ENCODE measurements around the gene SKAP2.

SKAP2 gene

DNA sequence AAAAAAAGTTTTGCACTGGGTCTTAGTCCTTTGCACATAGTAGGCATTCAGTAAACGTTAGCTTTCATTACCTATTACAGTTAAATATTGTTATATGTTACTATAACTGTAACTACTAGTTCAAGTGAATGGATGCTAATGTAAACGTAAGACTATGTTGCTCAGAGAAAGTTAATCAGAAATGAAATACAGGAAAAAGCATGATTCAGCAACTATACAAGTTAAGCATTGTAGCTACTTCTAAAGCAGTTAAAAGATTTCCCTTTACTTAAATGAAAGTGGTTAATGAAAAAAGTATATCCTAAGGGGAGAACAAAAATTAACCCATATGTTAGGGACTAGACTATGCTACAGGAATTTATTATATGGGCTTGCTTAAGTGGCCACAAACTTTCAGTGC is 121.2 kb downstream of the SKAP2 start:
- DNase-seq = no peak

DNA sequence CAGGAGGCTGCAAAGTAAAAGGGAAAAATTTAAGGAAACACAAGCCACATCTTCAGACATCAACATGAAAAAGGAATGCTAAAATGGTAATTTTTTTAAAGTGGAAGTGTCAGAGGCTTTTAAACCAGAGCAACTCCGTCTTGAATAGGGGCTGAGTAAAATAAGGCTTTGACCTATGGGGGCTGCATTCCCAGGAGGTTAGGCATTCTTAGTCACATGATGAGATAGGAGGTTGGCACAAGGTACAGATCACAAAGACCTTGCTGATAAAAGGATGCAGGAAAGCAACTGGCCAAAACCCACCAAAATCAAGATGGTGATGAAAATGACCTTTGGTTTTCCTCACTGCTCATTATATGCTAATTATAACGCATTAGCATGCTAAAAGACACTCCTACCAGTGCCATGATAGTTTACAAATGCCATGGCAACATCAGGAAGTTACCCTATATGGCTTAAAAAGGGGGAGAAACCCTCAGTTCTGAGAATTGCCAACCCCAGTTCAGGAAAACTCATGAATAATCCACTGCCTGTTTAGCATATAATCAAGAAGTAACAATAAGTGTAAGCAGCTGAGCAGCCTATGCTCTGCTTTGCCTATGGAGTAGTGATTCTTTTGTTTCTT is 128.3 kb downstream of the SKAP2 start:
- no peak for DNase-seq

DNA sequence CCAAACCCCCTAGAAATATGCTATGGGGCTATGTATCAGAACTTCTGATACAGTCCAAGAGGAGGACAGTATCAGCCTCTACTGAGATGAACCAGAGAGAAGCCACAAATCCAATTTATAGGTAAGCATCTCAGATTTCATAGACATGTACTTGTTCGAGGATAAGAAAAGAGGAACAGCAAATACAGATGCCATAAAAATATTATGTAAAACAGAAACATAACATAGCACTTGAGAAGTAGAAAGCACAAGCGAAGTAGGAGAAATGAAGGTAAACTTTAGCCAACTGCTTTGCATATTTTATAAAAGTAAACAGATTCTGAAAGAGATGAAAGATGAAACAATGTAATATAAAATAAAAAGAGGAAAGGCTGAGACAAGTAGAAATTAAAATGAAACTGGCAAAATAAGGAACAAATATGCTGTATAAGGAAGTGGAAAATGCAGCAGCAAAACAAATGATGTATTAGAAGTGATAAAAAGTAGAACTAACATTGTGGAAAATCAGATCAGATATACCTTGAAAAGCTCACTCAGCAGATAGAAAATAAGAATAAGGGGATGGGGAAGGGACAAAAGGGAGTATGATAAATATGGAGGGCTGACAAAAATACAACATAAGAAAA is 135.1 kb downstream of the SKAP2 start:
- no peak for DNase-seq

DNA sequence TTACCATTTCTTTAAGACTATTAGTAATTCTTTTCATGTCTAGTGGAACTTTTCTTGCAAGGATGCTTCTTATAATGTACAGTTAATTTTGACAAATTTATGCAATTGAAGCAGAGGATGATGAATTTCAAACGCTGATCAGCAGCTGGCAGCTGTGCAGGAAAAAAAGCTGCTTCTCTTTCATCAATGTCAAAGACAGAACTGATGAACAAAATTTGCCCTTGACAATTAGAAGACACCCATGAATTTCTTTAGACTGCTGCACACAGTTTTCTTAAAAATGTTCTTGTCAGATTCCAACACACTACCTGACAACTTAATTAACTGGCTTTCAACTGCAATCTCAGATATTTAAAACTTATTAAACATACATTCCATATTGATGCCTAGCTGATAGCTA is 138.3 kb downstream of the SKAP2 start:
- DNase-seq = no peak

DNA sequence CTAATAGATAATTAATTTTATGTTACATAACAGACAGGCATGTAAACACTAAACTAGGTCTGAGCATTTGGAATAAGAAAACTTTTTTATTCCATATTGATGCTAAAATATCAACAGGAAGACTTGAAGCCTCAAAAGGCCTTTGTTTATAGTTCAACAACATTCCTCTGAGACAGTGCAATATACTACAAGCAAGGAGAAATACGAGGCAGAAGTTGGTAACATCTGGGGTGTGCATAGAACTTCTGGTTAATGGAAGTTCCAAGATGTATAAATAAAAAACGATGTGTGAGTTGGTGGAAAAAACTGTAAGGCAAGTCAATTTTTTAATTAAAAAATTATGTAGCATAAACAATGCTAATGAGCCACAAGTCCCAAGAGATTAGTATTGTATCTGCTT is 139.6 kb downstream of the SKAP2 start:
- no peak for DNase-seq

DNA sequence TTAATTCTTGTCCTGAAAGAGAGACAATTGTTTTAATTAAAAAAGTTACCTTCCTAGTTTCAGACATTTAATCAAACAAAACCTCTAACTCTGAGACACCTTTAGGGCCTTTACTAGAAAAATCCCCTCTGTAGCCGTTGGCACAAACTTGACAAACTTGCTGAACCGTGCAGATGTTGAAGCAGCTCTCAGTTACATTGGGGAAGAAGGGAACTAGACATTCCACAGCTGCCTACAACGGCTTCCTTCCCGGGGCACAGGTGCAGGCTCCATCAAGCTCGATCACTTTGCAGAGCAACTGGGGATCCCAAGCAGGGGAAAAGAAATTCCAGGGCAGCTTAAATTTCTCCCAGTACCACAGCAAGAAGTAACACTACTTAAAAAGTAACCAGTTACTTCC is 141.3 kb downstream of the SKAP2 start:
- no peak for DNase-seq

DNA sequence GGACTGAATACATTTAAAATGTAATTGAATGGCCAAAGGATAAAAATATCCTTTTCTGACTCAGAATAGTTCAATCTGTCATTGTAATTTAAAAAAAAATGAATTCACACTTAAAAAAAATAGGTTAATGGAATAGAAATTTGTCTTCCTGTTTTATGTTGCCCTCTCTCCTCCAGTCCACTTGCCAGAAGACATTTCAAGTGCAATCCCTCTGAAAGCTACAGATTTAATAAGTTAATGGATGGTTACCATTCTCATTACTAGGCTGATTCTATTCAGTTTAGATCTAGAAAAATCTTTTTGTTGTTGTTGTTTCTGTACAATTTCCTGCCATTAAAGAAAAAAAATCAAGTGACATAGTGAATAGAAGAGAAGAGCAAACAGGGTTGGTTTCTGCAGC is 142.9 kb downstream of the SKAP2 start:
- DNase-seq = no peak

DNA sequence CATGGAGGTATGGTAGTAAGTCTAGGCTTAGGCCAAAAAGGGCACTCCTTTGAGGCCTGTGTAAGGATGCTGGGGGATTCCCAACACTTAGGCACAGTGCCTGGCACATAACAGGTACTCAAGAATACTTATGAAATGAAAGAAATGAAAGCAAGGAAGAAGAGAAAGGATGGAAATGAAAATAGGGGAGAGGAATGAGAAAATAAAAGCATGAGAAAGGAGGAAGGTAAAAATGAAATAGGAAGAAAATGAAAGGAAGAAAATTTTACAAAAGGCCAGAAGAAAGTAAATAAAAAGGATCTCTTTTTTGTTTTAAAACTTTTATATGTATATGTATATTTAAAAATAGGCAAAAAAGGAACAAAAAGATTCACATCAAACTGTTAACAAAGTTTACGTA is 146.3 kb downstream of the SKAP2 start:
- DNase-seq = no peak

DNA sequence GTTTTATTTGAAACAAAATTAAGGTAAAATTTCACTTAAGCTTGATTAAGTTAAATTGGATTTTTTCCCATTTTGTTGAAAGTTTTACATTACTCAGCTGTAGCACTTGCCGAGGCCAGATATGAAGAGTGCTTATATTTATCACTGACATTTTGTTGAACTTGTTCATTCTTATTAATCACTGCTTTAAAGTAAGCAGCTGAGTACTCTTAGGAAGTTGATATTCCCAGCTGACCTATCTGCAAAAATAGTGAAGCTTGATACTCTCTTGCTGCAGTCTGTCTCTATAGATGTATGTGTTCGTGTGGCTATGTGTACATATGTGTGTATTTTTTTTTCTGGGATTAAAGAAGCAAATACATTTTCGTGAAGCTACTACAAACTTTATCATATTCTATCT is 150.0 kb downstream of the SKAP2 start:
- DNase-seq = no peak

DNA sequence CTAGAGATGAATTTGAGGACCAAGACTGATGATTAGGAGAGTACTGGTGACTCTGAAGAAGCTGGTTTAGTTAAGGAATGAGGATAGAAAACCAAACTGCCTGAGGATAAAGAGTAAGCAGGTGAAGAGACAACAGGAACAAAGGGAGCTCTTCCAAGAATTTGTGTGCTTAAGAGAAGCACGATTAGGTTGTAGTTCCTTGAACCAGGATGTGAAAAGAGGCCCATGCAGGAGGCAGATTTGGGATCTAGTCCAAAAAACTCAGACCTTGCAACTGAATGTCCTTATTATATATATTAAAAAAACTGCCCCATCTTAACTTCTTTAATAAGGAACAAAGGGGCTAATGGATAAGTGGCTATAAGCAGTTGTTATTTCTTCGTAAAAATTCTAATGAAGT is 150.4 kb downstream of the SKAP2 start:
- DNase-seq = no peak

DNA sequence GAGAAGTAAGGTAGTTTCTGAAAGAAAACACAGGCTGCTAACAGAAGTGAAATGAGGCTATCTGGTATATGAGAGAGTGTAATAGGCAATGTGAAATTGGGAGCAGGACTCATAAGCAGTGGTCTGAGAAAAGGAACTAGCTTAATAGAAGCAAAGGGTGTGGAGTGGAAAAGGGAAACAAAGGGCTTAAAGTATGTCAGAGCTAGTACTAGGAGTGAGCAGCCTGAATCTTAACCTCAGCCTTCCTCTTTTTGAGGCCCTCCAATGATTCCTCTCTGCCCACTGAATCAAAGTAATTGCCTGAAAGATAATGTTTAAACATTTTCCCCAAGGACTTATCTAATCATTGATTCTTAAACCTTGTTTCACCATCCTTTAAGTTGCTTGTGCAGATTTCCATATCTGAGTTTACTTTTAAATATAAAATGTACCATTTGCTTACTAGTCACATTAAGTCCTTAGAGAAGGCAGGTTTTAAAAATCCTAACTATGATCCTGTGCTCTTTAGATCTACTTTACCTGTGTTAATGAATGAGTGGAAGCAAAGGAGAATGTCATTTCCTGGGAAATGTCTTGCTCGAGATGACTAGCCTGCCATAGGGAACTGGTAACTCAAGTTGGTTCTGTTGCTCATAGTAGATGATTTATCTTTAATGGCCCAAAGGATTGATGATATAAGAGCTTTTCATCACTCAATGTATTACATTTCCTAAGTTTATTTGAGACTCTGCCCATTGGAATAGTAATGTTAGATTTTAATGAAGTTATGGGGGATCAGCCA is 155.0 kb downstream of the SKAP2 start:
- no peak for DNase-seq

DNA sequence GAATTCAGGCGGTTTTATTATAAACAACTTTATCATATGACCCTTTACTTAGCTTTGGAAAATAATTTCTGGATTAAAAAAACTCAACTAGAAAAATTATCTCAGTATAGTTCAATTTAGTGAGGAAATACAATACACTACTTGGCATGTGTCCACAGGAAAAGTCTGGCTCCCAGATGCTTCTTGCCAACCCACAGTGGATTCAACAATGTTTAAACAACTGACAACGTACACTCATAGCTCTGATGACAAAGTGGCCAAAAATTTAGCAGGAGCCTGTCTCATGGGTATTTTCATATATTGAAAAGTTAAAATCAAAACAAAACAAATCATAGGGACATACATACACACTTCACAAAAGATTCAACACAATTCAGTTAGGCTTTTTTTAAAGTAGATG is 158.8 kb downstream of the SKAP2 start:
- no peak for DNase-seq

DNA sequence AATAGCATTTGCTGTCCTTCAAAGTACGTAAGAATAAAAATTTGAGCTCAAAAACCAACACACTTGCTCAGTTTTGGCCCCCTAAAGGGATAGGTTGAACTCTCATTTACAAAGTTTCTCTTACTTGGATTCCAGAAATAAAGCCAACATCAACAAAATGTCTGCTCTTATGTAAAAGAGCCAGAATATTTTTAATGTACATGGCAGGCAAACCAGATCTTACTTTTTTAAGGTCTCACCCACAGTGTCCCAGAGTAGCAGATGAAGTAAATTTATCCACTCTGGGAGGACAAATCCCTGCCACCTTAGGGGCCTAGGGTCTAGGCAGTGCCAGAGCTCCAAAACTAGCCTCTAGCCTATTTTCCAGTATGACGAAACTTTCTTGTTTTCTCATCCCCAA is 159.6 kb downstream of the SKAP2 start:
- DNase-seq = no peak

DNA sequence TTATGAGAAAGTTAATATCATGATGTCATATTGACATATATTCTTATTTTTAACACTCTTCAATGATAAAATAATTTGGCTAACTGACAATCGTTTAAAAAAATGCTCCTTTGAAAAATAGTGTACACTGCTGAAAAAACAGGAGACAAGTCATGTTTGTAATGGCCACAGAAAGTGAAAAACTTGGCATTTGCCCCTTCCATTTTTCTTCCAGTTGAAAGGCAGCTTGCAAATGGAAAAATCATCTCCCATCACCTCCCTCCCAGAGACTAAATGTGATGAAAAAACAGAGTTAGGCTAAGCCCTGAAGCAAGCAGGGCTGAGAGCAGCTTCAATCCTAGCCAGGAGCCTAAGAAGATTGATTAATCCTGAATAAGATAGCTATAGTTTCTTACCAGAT is 160.4 kb downstream of the SKAP2 start:
- DNase-seq = no peak

DNA sequence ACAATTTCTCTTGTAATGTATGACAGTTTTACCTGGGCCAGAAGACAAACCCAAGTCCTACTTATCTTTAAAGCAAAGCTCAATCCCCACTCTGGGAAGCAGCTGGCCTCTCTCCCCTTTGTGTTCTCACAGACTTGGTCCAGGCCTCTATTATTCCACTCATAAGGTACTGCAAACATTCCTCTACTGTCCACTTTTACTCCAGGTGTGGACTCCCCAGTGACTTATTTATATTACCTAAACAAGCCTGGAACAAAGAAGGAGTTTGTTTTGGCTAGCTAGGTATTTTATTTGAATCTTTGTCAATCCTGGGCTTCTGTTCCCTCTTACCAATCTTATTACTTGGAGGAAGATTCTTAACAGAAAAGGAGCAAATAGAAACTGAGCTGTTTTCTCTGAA is 163.5 kb downstream of the SKAP2 start:
- DNase-seq = no peak

DNA sequence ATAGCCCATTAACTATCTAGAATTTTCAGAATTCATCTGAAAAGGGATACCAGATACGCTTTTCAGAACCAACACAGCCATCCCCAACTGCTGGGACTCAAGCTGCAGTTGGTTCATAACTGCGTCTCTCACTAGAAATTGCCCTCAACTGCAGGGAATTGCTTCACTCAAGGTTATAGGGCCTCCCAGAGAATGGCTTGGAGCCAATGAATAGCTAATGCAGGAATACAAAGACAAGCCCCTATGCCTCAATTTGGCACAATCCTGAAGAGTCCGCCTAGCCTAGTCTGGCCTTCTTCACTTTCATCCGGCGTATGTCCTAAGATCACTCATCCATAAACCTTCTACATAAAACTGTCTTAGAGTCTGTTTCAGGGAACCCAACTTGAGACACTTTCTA is 164.0 kb downstream of the SKAP2 start:
- DNase-seq = no peak

DNA sequence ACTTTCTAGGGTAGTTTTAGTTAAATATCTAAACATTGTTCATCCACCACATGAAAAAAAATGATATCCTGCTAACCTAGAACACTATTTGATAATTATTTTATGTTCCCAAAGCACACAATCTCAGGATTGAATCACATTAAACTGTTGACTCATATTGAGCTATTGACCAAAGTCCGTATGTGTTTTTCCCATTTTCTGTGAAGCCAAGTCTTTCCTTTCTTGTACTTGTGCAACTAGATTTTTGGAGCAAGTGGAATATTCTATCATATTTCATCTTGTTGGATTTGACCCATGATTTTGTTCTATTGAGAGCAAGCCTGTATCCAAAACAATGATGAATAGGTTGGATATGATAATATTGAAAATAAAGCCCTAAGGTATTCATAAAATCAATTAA is 164.6 kb downstream of the SKAP2 start:
- DNase-seq = no peak

DNA sequence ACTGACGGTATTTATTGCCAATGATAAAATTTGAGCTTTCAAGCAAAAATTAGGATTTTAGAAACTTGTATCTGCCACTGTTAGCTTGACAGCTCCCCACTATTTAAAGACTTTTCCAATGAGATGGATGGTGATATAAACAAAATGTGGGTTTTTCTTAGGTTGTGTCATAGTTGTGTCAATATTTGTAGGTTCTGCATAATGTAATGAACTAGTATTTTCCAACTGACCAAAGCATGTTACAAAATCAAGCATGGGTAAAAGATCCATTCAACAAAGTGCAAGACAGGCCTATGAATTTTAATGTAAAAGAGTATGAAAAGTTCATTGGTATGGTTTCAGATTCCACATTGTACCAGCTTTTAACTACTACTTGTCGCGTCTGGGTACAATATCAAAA is 165.6 kb downstream of the SKAP2 start:
- no peak for DNase-seq

DNA sequence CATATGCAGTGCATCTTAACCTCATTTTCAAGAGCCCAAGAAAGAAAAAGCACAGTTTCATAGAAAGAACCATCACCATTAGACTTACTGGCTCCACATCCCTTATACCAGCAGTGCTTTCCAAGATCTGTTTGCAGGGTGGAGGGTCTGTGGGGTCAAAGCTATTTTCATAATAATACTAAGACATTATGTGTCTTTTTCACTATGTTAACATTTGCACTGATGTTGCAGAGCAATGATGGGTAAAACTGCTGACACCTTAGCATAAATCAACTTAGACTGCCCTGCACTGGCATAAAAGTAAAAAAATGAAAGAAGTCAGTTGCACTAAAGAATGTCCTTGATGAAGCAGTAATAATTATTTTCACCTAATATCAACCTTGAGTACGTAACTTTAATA is 166.2 kb downstream of the SKAP2 start:
- no peak for DNase-seq

DNA sequence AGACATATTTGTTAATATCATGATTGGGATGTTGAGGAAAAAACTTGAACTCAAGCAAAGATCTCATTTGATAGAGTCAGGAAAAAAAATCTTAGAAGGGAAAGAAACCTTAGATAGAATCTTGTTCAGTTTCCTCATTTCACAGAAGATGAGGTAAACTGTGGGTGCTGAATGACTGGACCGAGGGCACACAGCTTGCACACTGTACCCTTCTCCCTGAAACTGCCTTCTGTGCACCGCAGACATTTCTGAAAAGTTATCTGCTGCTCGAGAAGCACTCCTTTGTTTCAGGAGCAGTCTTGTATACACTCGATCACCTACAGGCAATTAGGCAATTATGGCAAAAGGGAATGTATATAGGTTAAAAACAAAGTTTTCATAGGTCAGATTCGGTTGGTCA is 167.4 kb downstream of the SKAP2 start:
- DNase-seq = no peak

DNA sequence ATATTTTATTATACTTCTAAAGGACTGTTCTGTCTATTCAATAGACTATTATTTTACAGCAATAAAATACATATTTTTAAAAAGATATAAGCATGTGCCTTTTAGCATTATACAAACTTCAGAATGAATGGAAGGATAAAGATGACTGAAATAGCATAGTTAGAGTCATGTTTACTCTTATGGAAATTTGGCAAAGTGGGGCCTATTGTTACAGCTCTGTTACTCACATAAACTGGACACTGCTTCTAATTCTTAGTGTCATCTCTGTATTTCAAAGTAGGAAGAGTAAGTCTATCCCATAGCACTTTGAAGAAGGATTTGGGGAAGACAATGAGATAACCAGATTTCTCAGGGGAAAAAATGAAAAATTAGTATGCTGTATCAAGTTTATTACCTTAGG is 168.2 kb downstream of the SKAP2 start:
- DNase-seq = no peak

DNA sequence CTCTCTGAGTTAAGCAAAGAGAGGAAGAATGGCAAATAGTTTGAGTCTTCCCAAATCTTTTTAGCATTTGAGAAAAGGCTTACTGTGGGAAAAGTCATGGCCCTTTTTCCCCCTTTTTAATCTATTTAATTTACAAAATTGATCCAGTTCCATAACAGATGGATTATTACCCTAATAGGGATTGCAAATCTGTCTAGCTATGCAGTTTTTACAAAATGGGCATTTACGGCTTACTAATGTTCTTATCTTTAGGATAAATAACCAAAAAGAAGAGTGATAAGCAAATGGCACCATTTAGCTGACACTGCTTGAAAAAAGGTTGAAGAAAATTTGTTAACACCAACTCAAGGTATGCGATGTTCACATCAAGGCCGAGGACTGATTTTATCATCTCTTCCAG is 169.7 kb downstream of the SKAP2 start:
- DNase-seq = no peak

DNA sequence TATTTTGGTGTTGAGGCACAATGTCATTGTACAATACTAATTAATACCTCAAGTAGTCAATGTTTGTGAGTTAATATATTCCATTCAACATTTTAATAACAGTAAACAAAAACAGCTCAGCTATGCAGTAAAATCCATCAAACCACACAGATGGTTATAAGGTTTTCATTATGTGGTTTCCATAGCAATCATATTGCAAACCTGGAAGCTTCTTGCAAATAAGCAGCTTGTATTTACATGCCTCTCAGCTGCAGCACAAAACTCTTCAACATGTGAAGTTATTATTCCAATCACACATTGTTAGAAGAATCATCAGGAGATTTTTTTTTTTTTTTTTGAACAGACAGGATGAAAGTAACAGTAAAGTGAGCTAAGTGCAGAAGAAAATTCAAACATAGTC is 170.2 kb downstream of the SKAP2 start:
- DNase-seq = no peak

DNA sequence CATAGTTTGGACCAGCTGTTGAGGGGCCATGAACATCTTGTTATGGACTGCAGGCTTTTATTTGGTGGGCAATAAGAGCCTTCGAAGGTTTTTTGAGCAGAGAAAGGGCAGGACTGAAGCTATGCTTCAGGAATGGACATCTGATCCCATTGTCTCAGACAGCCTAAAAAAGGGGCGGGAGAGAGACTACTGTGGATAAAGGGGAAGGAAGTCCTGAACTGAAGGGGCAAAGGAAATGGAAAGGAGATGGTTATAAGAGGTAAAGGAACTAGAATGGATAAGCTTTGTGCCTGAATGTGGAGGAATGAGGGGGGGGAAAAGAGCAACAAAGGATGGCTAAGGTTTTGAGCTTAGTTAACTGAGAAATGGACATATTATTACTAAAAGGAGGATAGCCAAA is 172.5 kb downstream of the SKAP2 start:
- DNase-seq = no peak

DNA sequence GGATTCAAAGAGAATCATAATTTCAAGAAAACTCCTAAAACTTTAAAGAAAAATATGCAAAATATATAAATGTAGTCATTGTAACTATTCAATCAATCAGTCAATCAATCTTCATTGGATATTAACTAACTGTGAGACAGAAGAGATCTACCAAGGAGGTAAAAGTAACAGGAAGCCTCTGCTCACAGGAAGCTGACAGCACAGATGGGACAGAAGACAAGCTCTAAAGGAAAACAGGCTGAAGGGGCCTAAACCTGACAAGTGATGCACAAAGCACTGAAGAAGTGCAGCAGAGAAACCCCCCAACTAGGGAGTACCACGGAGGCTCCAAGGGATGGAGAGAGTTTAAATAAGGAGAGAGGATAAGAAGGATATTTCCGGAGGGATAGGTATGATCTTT is 173.0 kb downstream of the SKAP2 start:
- DNase-seq = no peak

Measured in stimulated activated naive CD4-positive, alpha-beta T cell (primary cell).